Small intestine (tissue), 7 donors: Measurements from ENCODE around the gene CDK5R1. TPM values are rescaled to one million over a fixed set of nuclear protein-coding genes. Genes with fewer than 3 reads are reported as not detected.

Experiments used
- DNase-seq, 2 donors: peaks; one replicate each; pipeline versions ENCODE4 v3.0.0 to v3.0.0-alpha.2; 2013
- FAIRE-seq: peaks from 2 replicates; lab custom pipeline; 2012; peaks lifted over from hg19 to GRCh38; lab: Jason Lieb, UNC
- H3K27ac ChIP-seq, 3 donors: one replicate each; pipeline ENCODE4 v1.5.1; 2013; ENCODE audit warnings: low read length in 2 of 3, mild to moderate bottlenecking in 2 of 3, control low read depth in 1 of 3, inconsistent platforms in 1 of 3, low read depth in 1 of 3, moderate library complexity in 1 of 3
- H3K27me3 ChIP-seq, 3 donors: one replicate each; pipeline ENCODE4 v1.6.1; 2013; ENCODE audit warnings: low read length in 3 of 3, inconsistent platforms in 1 of 3; ENCODE audit not compliant: control insufficient read depth in 3 of 3, insufficient read depth in 3 of 3
- H3K36me3 ChIP-seq, 3 donors: one replicate each; pipeline ENCODE4 v1.6.1; 2013; ENCODE audit warnings: low read length in 3 of 3, inconsistent platforms in 1 of 3, low read depth in 1 of 3, mild to moderate bottlenecking in 1 of 3, moderate library complexity in 1 of 3; ENCODE audit not compliant: control insufficient read depth in 3 of 3, insufficient read depth in 2 of 3
- H3K4me1 ChIP-seq, 3 donors: one replicate each; pipeline ENCODE4 v1.6.1; 2013; ENCODE audit warnings: low read length in 2 of 3, inconsistent platforms in 1 of 3, low read depth in 1 of 3, mild to moderate bottlenecking in 1 of 3, moderate library complexity in 1 of 3; ENCODE audit not compliant: control insufficient read depth in 3 of 3, insufficient read depth in 2 of 3
- H3K4me3 ChIP-seq, 3 donors: one replicate each; pipeline ENCODE4 v1.5.1; 2013; ENCODE audit warnings: low read length in 3 of 3, control low read depth in 1 of 3, inconsistent platforms in 1 of 3, low read depth in 1 of 3, mild to moderate bottlenecking in 1 of 3, moderate library complexity in 1 of 3
- H3K9me3 ChIP-seq, 2 donors: one replicate each; pipeline ENCODE4 v1.6.1; 2013; ENCODE audit warnings: low read depth in 1 of 2, low read length in 1 of 2; ENCODE audit not compliant: control insufficient read depth in 2 of 2, insufficient read depth in 1 of 2
- WGBS, 3 donors: extraction: QIAGEN DNeasy Blood & Tissue Kit; methylation state at CpG; one replicate each; pipeline ENCODE4 v1.1.7; 2013; 5-methylcytosine and 5-hydroxymethylcytosine counted together
- polyA plus RNA-seq, 4 donors: library from polyadenylated mRNA; stranded (reverse) in 3 of 4; unstranded in 1 of 4; fragments of 200-250 nt in 3 of 4; fragments of 120-200 nt in 1 of 4; gene quantifications; one replicate each; pipeline versions ENCODE4 v1.2.1 to v1.2.3, GENCODE V29; 2013
- donor health status: healthy with polysubstance abuse.
- donor health status: control.
- donor health status: control.
- donor health status: Bipolar disorder and iron deficiency.
- donor health status: healthy.

Gene CDK5R1
- polyA plus RNA-seq, 4 donors = 0.54 to 1.6 (median 0.99) TPM

- Histone ChIP-seq H3K36me3 (peaks cover 24 to 68% (median 46%) of the 10 kb centered on the region in 3 donors), H3K4me3 (no peak overlapping the region), H3K27me3 (no peaks in the 10 kb centered on the region), H3K9me3 (no peaks in the 10 kb centered on the region), H3K27ac (no peak overlapping the region), H3K4me1 (no peaks in the 10 kb centered on the region)
- FAIRE-seq = no peak
- 94 to 96% (median 95%) methylated on average over 8 of the region's 8 CpGs for WGBS, 3 donors
- DNase-seq = no peak
These were observed 9.6 kb upstream of the CDK5R1 start for GRCh38 chr17:32477220-32477619.

- FAIRE-seq = no peak
- no peak overlapping the region for H3K4me3 ChIP-seq
- no peaks in the 10 kb centered on the region for H3K27me3 ChIP-seq
- H3K4me1 ChIP-seq = no peaks in the 10 kb centered on the region
- 91 to 93% (median 92%) methylated on average over 5 of the region's 5 CpGs for WGBS, 3 donors
- H3K36me3 ChIP-seq = peaks cover 24 to 64% (median 41%) of the 10 kb centered on the region in 3 donors
- no peaks in the 10 kb centered on the region for H3K9me3 ChIP-seq
- no peak overlapping the region for H3K27ac ChIP-seq
- no peak for DNase-seq
These were observed 7.6 kb upstream of the CDK5R1 start for GRCh38 chr17:32479074-32479617.

GRCh38 chr17:32481193-32481592, 5.6 kb upstream of the CDK5R1 start:
- H3K36me3 ChIP-seq = peaks cover 21 to 52% (median 34%) of the 10 kb centered on the region in 3 donors
- peaks cover 0 to 4% (median 2%) of the 10 kb centered on the region in 3 donors for H3K4me1 ChIP-seq
- H3K27ac ChIP-seq = no peak overlapping the region
- 85 to 91% (median 88%) methylated on average over 8 of the region's 8 CpGs for WGBS, 3 donors
- DNase-seq (no peak), FAIRE-seq (no peak)
- H3K27me3 ChIP-seq = no peaks in the 10 kb centered on the region
- H3K4me3 ChIP-seq = no peak overlapping the region
- no peaks in the 10 kb centered on the region for H3K9me3 ChIP-seq

GRCh38 chr17:32482568-32483320, 4.0 kb upstream of the CDK5R1 start:
- peaks cover 0 to 4% (median 2%) of the 10 kb centered on the region in 3 donors for H3K4me1 ChIP-seq
- no peaks in the 10 kb centered on the region for H3K27me3 ChIP-seq
- WGBS, 3 donors = 68 to 76% (median 71%) methylated on average over 11 of the region's 11 CpGs
- H3K4me3 ChIP-seq = no peak overlapping the region
- DNase-seq = no peak
- no peak for FAIRE-seq
- H3K36me3 ChIP-seq = peaks cover 21 to 45% (median 27%) of the 10 kb centered on the region in 3 donors
- no peak overlapping the region for H3K27ac ChIP-seq
- H3K9me3 ChIP-seq = no peaks in the 10 kb centered on the region

GRCh38 chr17:32483451-32484019, 3.3 kb upstream of the CDK5R1 start:
- Histone ChIP-seq H3K27ac (peak overlapping the region in 1 of 3 donors; percentile 33), H3K4me1 (peaks cover 0 to 4% (median 2%) of the 10 kb centered on the region in 3 donors), H3K4me3 (no peak overlapping the region), H3K27me3 (no peaks in the 10 kb centered on the region), H3K36me3 (peaks cover 18 to 46% (median 23%) of the 10 kb centered on the region in 3 donors), H3K9me3 (no peaks in the 10 kb centered on the region)
- WGBS, 3 donors = 30 to 38% (median 36%) methylated on average over 7 of the region's 7 CpGs
- peak; percentile 57 to 58 for DNase-seq
- FAIRE-seq = no peak

GRCh38 chr17:32484041-32484461, 2.7 kb upstream of the CDK5R1 start:
- 80 to 89% (median 82%) methylated on average over 4 of the region's 4 CpGs for WGBS, 3 donors
- no peak for DNase-seq

GRCh38 chr17:32484628-32485027, 2.2 kb upstream of the CDK5R1 start:
- peaks cover 9 to 47% (median 16%) of the 10 kb centered on the region in 3 donors for H3K36me3 ChIP-seq
- H3K4me1 ChIP-seq = peaks cover 0 to 4% (median 2%) of the 10 kb centered on the region in 3 donors
- WGBS, 3 donors = 81 to 85% (median 84%) methylated on average over 11 of the region's 11 CpGs
- no peak overlapping the region for H3K4me3 ChIP-seq
- FAIRE-seq (no peak), DNase-seq (no peak)
- H3K9me3 ChIP-seq = no peaks in the 10 kb centered on the region
- H3K27ac ChIP-seq = no peak overlapping the region
- no peaks in the 10 kb centered on the region for H3K27me3 ChIP-seq

More at GRCh38 chr17:32484041-32484461, 2.7 kb upstream of the CDK5R1 start:
- H3K36me3 ChIP-seq = peaks cover 14 to 48% (median 21%) of the 10 kb centered on the region in 3 donors
- peaks cover 0 to 4% (median 2%) of the 10 kb centered on the region in 3 donors for H3K4me1 ChIP-seq
- no peaks in the 10 kb centered on the region for H3K9me3 ChIP-seq
- H3K27me3 ChIP-seq = no peaks in the 10 kb centered on the region
- no peak for FAIRE-seq
- no peak overlapping the region for H3K4me3 ChIP-seq
- H3K27ac ChIP-seq = peak overlapping the region in 2 of 3 donors; percentile 1 to 8
